CD4-positive, alpha-beta T cell treated with Interleukin-15 for 4 hours (primary cell): Measurements from ENCODE around the gene MUC5AC.

Source experiments
- DNase-seq: peaks from one replicate; pipeline ENCODE4 v3.0.0-alpha.2; 2020; ENCODE audit warnings: low spot score

Gene MUC5AC

DNA sequence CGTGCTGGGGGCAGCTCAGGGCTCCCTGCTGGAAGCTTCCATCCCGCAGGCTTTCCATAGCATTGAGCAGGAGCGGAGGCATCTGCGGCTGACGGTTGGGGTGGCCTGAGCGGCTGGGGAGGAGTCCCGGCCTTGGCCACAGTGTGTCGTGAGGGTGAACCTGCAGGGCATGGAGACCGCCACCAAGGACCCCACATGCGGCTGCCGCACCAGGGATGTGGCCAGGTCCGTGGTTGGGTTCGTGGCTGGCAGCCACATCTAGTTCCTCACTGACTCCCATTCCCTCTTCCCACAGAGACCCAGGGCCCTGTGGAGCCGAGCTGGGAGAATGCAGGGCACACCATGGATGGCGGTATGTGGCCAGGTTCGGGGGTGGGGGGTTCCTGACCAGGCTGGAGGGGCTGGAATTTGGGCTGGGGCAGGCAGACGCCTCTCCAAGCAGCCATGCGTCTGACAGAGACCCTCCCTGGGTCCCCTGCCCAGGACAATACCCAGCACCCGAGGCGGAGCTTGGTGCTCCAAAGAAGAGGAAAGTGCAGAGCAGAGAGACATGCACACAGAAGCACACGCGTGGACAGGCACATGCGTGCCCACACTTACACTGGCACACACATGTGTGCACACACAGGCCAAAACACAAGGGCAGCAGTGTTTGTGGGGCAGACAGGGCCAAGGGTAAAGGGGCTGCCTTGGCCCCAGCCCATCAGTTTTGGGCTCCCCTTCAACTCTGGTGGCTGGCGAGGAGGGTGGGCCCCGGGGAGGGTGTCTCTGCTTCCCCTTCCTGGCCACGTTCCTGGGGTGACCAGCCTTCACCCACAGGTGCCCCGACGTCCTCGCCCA lies 67.9 kb downstream of the MUC5AC start:
- no peak for DNase-seq

DNA sequence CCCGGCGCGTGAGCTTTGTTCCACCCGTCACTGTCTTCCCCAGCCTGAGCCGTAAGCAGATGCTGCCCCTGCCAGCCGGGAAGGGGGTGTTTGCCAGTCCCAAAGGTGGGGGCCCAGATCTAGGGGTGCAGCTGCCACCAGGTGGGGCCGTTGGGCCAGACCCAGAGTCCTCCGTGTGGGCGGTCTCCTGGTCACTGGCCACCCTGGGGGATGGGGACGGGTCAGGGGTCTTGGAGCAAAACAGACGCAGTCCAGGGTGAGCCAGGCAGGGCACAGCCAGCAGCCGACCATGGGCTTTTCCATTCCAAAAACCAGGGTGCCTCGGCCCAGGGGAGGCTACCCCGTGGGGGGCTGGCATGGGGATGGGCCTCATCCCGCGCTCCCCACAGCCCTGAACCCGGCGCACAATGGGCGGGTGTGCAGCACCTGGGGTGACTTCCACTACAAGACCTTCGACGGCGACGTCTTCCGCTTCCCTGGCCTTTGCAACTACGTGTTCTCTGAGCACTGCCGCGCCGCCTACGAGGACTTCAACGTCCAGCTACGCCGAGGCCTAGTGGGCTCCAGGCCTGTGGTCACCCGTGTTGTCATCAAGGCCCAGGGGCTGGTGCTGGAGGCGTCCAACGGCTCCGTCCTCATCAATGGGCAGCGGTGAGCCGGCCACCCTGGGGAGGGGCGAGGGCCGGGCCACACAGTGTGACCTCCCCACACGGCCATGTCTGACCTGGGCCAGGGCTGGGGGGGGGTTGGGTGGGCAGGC lies 68.7 kb downstream of the MUC5AC start:
- no peak for DNase-seq

GRCh38 chr11:1226986-1227550 lies 69.3 kb downstream of the MUC5AC start:
- no peak for DNase-seq

- DNase-seq: no peak
Observed at GRCh38 chr11:1227551-1228100, 69.9 kb downstream of the MUC5AC start.

GRCh38 chr11:1228101-1228821 lies 70.5 kb downstream of the MUC5AC start:
- no peak for DNase-seq

DNA sequence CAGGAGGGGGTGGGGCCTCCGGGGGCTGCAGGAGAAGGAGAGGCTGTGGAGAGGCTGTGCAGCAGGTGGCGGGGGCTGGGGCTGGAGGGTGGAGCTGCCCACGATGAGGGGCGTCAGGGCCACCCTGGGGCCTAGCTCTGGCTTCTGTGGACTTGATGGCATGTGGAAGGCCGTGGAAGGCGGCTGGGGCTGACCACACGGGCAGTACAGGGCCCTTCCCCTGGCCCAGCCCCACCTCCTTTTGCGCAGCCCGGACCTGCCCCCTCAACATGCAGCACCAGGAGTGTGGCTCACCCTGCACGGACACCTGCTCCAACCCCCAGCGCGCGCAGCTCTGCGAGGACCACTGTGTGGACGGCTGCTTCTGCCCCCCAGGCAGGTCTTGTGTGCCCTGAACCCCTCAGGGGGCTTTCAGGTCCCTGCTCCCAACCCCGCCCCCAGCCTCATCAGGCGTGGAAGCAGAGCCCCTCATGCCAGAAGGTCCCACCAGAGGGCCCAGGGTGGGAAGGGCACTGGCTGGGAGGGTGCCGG lies 71.2 kb downstream of the MUC5AC start:
- DNase-seq: no peak

DNA sequence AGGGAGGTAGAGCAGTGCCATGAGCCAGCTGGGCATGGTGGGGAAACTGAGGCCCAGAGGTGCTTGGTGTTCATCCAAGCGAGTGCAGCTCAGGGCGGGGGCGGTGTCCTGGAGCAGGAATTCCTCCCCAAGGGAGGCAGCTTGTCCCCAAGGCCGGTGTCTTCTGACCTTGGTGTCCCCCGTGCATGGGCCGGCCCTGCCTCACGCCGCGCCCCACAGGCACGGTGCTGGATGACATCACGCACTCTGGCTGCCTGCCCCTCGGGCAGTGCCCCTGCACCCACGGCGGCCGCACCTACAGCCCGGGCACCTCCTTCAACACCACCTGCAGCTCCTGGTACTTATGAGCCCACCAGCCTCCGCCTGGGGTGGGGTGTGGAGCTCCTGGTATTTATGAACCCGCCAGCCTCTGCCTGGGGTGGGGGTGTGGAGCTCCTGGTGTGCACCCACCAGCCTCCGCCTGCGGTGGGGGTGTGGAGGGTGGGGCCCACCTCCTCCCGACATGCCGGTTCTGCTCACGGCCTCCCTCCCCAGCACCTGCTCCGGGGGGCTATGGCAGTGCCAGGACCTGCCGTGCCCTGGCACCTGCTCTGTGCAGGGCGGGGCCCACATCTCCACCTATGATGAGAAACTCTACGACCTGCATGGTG lies 71.8 kb downstream of the MUC5AC start:
- no peak for DNase-seq

- no peak for DNase-seq
Observed at GRCh38 chr11:1230121-1230455, 72.3 kb downstream of the MUC5AC start.

- no peak for DNase-seq
Observed at GRCh38 chr11:1230456-1231395, 73.0 kb downstream of the MUC5AC start.

DNA sequence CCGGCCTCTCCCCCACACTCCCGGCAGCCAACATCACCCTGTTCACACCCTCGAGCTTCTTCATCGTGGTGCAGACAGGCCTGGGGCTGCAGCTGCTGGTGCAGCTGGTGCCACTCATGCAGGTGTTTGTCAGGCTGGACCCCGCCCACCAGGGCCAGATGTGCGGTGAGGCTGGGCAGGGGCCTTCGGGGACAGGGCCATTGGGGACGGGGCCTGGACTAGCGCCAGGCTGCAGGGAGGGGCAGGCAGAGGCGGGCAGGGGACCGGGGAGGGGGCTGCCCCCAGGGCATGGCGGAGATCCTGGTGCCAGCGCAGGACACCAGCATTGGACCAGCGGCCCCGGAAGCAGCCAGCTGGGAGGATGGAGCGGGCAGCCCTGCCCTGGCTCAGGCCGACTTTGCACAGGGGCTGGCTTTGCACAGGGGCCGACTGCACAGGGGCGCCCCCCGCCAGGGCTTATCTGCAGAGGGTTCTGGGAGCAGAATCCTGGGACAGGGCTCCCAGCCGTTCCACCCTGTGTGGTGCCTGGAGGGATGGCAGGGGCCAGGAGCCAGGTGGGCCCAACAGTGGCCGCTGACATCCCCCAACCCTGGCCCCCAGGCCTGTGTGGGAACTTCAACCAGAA lies 73.8 kb downstream of the MUC5AC start:
- DNase-seq: no peak

GRCh38 chr11:1232021-1232882 lies 74.5 kb downstream of the MUC5AC start:
- no peak for DNase-seq

GRCh38 chr11:1232883-1233321 lies 75.1 kb downstream of the MUC5AC start:
- DNase-seq: no peak

DNA sequence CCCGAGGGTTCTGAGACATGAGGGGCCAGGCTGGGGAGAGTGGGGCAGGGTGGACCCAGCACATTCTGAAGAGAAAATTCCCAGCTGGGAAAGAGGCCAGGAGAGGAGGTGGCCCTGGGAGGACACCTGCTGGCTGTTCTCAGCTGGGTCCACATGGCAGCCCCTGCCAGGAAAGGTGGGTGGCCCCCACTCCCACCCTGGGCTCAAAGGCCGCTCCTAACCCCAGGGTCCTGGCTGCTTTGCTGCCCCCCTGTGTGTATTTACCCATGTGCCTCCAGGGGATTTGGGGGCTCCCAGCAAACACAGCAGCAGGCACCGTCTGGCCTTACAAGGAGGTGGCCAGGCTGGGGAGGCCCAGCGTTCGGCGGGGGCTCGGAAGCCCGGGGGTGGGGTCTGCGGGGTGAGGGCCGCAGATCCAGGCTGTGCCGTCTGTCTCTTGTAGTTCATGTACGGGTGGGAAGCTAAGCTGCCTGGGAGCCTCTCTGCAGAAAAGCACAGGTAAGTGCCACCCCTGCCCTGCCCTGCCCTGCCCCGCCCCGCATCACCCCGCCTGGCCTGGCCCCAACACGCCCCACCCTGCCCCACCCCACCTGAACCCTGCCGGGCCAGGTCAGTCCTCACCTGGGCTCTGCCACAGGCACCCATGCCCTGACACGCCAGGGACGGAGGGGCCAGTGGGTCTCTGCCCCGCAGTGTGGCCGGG lies 75.7 kb downstream of the MUC5AC start:
- DNase-seq: no peak

GRCh38 chr11:1234054-1234720 lies 76.4 kb downstream of the MUC5AC start:
- no peak for DNase-seq

GRCh38 chr11:1234771-1235305 lies 77.1 kb downstream of the MUC5AC start:
- DNase-seq: no peak

GRCh38 chr11:1235306-1235900 lies 77.7 kb downstream of the MUC5AC start:
- no peak for DNase-seq

DNA sequence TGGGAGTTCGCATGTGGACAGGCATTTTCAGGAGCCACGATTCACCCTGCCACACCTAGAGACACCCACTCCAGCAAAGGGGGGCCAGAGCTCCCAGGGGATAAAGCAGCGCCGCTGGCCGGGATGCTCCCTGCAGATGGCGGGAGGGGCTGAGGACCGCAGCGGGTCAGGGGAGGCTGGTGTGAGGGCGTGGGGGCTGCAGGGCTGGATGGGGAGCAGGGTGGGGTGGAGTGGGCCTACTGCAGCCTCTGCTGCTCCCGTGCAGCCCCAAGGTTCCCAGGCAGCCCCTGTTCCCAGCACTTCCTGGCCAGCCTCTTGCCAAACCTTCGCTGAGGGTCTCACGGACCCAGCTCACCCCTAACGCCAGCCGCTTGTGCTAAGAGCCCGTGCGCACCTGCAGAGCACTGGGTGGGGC lies 78.2 kb downstream of the MUC5AC start:
- no peak for DNase-seq
